Measurements from ENCODE around the gene SMCP. TPM values are rescaled to one million over a fixed set of nuclear protein-coding genes. Genes with fewer than 3 reads are reported as not detected.

Gene SMCP
- polyA plus RNA-seq, 1 experiment: not detected

- ChIA-PET CTCF (no interaction called here), POLR2A (no interaction called here)
- TF ChIP-seq CTCF (IDR thresholded peaks at IDR 0.05; ENCODE audit: low read depth, low read length): no peak
- no peaks in the 10 kb centered on the region for H3K27me3 ChIP-seq (ENCODE audit: control insufficient read depth, insufficient read depth, low read length)
- no peak overlapping the region for H3K27ac ChIP-seq (ENCODE audit: low read depth, low read length)
- 0 out of 2 replicates have a peak, but pooled peaks cover 3% of the 10 kb centered on the region for H3K9me3 ChIP-seq (ENCODE audit: control insufficient read depth, insufficient read depth, low read length)
- DNase-seq (ENCODE audit: low read depth, low spot score): no peak
- no peak overlapping the region for H3K4me3 ChIP-seq (ENCODE audit: low read depth, low read length)
These were observed 1.6 kb downstream of the SMCP start for GRCh38 chr1:152879559-152880198.

GRCh38 chr1:152880316-152880715 is 2.2 kb downstream of the SMCP start:
- Histone ChIP-seq H3K27me3 (ENCODE audit: control insufficient read depth, insufficient read depth, low read length) (no peaks in the 10 kb centered on the region), H3K27ac (ENCODE audit: low read depth, low read length) (no peak overlapping the region), H3K4me3 (ENCODE audit: low read depth, low read length) (no peak overlapping the region), H3K9me3 (ENCODE audit: control insufficient read depth, insufficient read depth, low read length) (0 out of 2 replicates have a peak, but pooled peaks cover 3% of the 10 kb centered on the region)
- no peak for DNase-seq (ENCODE audit: low read depth, low spot score)
- ChIA-PET CTCF (no interaction called here), POLR2A (no interaction called here)
- no peak for TF ChIP-seq CTCF (IDR thresholded peaks at IDR 0.05; ENCODE audit: low read depth, low read length)

GRCh38 chr1:152880907-152881306 is 2.8 kb downstream of the SMCP start:
- POLR2A ChIA-PET: no interaction called here
- Histone ChIP-seq H3K27ac (ENCODE audit: low read depth, low read length) (no peak overlapping the region), H3K27me3 (ENCODE audit: control insufficient read depth, insufficient read depth, low read length) (no peaks in the 10 kb centered on the region), H3K9me3 (ENCODE audit: control insufficient read depth, insufficient read depth, low read length) (0 out of 2 replicates have a peak, but pooled peaks cover 3% of the 10 kb centered on the region), H3K4me3 (ENCODE audit: low read depth, low read length) (no peak overlapping the region)
- no peak for TF ChIP-seq CTCF (IDR thresholded peaks at IDR 0.05; ENCODE audit: low read depth, low read length)
- CTCF ChIA-PET: no interaction called here
- no peak for DNase-seq (ENCODE audit: low read depth, low spot score)

GRCh38 chr1:152884085-152884484 is 6.0 kb downstream of the SMCP start:
- DNase-seq (ENCODE audit: low read depth, low spot score): no peak
- H3K4me3 ChIP-seq (ENCODE audit: low read depth, low read length): no peak overlapping the region
- ChIA-PET POLR2A (no interaction called here), CTCF (no interaction called here)
- H3K9me3 ChIP-seq (ENCODE audit: control insufficient read depth, insufficient read depth, low read length): 0 out of 2 replicates have a peak, but pooled peaks cover 3% of the 10 kb centered on the region
- no peak overlapping the region for H3K27ac ChIP-seq (ENCODE audit: low read depth, low read length)
- H3K27me3 ChIP-seq (ENCODE audit: control insufficient read depth, insufficient read depth, low read length): no peaks in the 10 kb centered on the region
- no peak for TF ChIP-seq CTCF (IDR thresholded peaks at IDR 0.05; ENCODE audit: low read depth, low read length)

- Histone ChIP-seq H3K27me3 (ENCODE audit: control insufficient read depth, insufficient read depth, low read length) (no peaks in the 10 kb centered on the region), H3K27ac (ENCODE audit: low read depth, low read length) (no peak overlapping the region), H3K9me3 (ENCODE audit: control insufficient read depth, insufficient read depth, low read length) (0 out of 2 replicates have a peak, but pooled peaks cover 3% of the 10 kb centered on the region), H3K4me3 (ENCODE audit: low read depth, low read length) (no peak overlapping the region)
- TF ChIP-seq CTCF (IDR thresholded peaks at IDR 0.05; ENCODE audit: low read depth, low read length): no peak
- DNase-seq (ENCODE audit: low read depth, low spot score): no peak
- ChIA-PET CTCF (no interaction called here), POLR2A (no interaction called here)
These were observed 6.4 kb downstream of the SMCP start for GRCh38 chr1:152884506-152884905.
